Lung (tissue), 12 donors: ENCODE results near the gene ADH7. TPM values are rescaled to one million over a fixed set of nuclear protein-coding genes. Genes with fewer than 3 reads are reported as not detected.

ENCODE experiments used
- ATAC-seq: fragments of 200-7000 bp; cut with Tn5 transposase; one replicate; pipeline ENCODE4 v1.9.1; 2020; ENCODE audit warnings: moderate number of reproducible peaks; ENCODE audit not compliant: insufficient read depth, low FRiP score
- DNase-seq, 3 donors: peaks; one replicate each; pipeline ENCODE4 v3.0.0-alpha.2; 2013 to 2017
- H3K27ac ChIP-seq, 2 donors: one replicate each; pipeline ENCODE4 v1.5.1; 2013; ENCODE audit warnings: mild to moderate bottlenecking in 2 of 2, moderate library complexity in 2 of 2, control low read depth in 1 of 2, inconsistent platforms in 1 of 2, low read depth in 1 of 2, low read length in 1 of 2
- H3K27me3 ChIP-seq, 3 donors: one replicate each; pipeline ENCODE4 v1.5.1; 2013; ENCODE audit warnings: low read length in 2 of 3; ENCODE audit not compliant: control insufficient read depth in 3 of 3, insufficient read depth in 3 of 3
- H3K36me3 ChIP-seq, 4 donors: one replicate each; pipeline ENCODE4 v1.5.1; 2013; ENCODE audit warnings: low read length in 4 of 4, mild to moderate bottlenecking in 1 of 4, moderate library complexity in 1 of 4; ENCODE audit not compliant: control insufficient read depth in 4 of 4, insufficient read depth in 4 of 4
- H3K4me1 ChIP-seq, 5 donors: one replicate each; pipeline ENCODE4 v1.5.1; 2013; ENCODE audit warnings: low read length in 5 of 5, mild to moderate bottlenecking in 2 of 5, moderate library complexity in 1 of 5; ENCODE audit not compliant: control insufficient read depth in 5 of 5, insufficient read depth in 5 of 5
- H3K4me3 ChIP-seq: one replicate; pipeline ENCODE4 v1.5.1; 2013; ENCODE audit warnings: mild to moderate bottlenecking, control low read depth, moderate library complexity
- H3K9ac ChIP-seq, 2 donors: one replicate each; pipeline ENCODE4 v1.5.1; 2013; ENCODE audit warnings: low read length in 2 of 2, control low read depth in 1 of 2; ENCODE audit not compliant: insufficient read depth in 1 of 2
- H3K9me3 ChIP-seq, 4 donors: one replicate each; pipeline ENCODE4 v1.5.1; 2013; ENCODE audit warnings: low read length in 3 of 4, mild to moderate bottlenecking in 1 of 4, moderate library complexity in 1 of 4; ENCODE audit not compliant: control insufficient read depth in 4 of 4, insufficient read depth in 3 of 4
- WGBS, 2 donors: extraction: QIAGEN DNeasy Blood & Tissue Kit; methylation state at CpG; one replicate each; pipeline ENCODE4 v1.1.7; 2013; 5-methylcytosine and 5-hydroxymethylcytosine counted together
- polyA plus RNA-seq, 2 donors: library from polyadenylated mRNA; stranded (reverse); fragments of 200-250 nt; gene quantifications; one replicate each; pipeline ENCODE4 v1.2.1, GENCODE V29; 2013
- total RNA-seq, 2 donors: library from RNA; depleted of rRNA in 1 of 2; stranded (reverse); fragments of >200 nt in 1 of 2; gene quantifications; one replicate each; pipeline ENCODE4 v1.2.1, GENCODE V29; 2014 to 2021
- TF ChIP-seq, protein P1 (sequence below): IDR thresholded peaks from 2 replicates; pipeline ENCODE4 v1.5.1; 2012; ENCODE audit warnings: mild to moderate bottlenecking; ENCODE audit errors: control extremely low read depth, extremely low read depth
- donor health status: control.
- donor health status: control.
- donor health status: Bipolar disorder and iron deficiency.
- donor health status: healthy.
- donor health status: DM: yes; HTN: yes; CAD: no.

The ADH7 gene
- total and polyA plus RNA-seq, 4 donors = 0.71 to 5.4 (median 2.9) TPM

DNA sequence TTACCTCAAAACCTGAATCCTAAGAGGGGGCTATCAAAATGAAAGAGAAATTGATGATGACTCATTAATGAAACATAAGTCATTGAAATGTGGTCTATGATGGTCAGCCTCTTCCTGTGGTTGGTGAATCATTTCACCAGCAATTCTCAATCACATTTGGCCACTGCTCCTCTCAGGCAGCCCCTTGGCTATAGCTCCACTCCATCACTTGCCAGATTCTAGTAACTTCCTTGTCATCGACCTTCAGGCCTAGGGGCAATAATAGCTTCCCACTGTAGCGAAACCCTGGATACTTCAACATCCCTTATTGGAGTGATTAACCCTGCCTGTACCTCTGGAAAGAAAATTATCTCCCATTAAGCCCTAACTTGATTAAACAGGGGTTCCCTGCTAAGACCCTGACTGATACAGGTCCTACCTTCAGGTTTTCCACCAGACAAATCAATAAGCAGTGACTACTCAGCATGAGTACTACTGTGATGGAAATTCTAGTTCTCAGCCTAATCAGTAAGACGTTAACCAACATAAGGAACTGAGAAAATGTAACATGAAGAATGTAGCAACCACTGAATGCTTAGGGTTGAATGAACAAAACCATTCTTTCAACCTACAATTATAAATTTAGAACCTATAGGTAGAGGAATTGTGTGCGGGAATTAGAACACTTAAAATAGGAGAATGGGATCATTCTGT, 30.4 kb downstream of the ADH7 start:
- DNase-seq = no peak
- H3K9me3 ChIP-seq = no peaks in the 10 kb centered on the region
- no peaks in the 10 kb centered on the region for H3K36me3 ChIP-seq
- peaks cover 0 to 29% (median 18%) of the 10 kb centered on the region in 5 donors for H3K4me1 ChIP-seq
- TF ChIP-seq, protein P1, sequence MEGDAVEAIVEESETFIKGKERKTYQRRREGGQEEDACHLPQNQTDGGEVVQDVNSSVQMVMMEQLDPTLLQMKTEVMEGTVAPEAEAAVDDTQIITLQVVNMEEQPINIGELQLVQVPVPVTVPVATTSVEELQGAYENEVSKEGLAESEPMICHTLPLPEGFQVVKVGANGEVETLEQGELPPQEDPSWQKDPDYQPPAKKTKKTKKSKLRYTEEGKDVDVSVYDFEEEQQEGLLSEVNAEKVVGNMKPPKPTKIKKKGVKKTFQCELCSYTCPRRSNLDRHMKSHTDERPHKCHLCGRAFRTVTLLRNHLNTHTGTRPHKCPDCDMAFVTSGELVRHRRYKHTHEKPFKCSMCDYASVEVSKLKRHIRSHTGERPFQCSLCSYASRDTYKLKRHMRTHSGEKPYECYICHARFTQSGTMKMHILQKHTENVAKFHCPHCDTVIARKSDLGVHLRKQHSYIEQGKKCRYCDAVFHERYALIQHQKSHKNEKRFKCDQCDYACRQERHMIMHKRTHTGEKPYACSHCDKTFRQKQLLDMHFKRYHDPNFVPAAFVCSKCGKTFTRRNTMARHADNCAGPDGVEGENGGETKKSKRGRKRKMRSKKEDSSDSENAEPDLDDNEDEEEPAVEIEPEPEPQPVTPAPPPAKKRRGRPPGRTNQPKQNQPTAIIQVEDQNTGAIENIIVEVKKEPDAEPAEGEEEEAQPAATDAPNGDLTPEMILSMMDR = no peak
- peak overlapping the region in 1 of 2 donors; percentile 10 for H3K27ac ChIP-seq
- peak; percentile 56 for ATAC-seq
- H3K9ac ChIP-seq = peak overlapping the region in 1 of 2 donors; percentile 16
- no peak overlapping the region for H3K4me3 ChIP-seq
- no peaks in the 10 kb centered on the region for H3K27me3 ChIP-seq
- WGBS, 2 donors = 45 to 58% methylated on average over 4 of the region's 4 CpGs

DNA sequence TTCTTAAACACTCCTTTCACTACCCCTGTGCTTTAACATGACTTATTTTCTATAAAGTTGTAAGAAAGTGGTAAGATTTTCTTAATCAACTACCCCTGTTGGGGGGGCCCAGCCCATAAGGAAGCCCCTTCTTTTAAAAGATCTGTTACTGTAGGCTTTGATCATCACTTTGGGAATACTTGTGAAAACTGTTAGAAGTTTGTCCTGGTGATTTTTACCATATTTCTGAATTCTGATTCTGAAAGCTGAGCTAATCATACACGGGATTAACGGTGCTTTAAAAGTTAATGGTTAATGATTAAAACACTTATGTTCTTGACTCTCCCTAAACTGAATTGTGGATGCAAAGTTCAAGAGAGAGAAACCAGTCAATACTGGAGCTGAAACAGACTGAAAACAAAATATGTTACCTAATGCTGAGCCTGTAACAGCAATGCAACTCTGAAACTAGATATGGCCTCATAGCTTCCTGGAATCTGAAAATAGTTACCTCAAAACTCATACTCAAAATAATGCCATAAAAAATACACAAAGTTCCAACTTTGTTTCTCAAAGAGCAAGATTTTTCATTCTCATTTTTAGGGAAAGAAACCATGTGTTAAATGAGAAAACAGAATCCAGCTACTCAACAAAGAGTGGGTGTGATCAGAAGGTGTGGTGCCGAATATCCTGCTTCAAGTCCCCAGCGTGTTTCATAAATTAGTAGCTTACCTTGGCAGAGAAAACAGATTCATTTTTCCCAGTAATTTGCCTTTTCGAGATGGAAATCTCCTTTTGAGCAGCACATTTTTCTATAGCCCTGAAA, 31.6 kb downstream of the ADH7 start:
- Histone ChIP-seq H3K9me3 (no peaks in the 10 kb centered on the region), H3K9ac (peak overlapping the region in 1 of 2 donors; percentile 56), H3K36me3 (no peaks in the 10 kb centered on the region), H3K4me1 (peaks cover 0 to 29% (median 18%) of the 10 kb centered on the region in 5 donors), H3K27ac (peak overlapping the region; percentile 45 to 66), H3K4me3 (no peak overlapping the region), H3K27me3 (no peaks in the 10 kb centered on the region)
- peak; percentile 62 for ATAC-seq
- DNase-seq = peak in 2 of 3 donors; percentile 43 to 78
- WGBS, 2 donors = 60 to 82% methylated on average over 5 of the region's 5 CpGs
- TF ChIP-seq, protein P1 = no peak

DNA sequence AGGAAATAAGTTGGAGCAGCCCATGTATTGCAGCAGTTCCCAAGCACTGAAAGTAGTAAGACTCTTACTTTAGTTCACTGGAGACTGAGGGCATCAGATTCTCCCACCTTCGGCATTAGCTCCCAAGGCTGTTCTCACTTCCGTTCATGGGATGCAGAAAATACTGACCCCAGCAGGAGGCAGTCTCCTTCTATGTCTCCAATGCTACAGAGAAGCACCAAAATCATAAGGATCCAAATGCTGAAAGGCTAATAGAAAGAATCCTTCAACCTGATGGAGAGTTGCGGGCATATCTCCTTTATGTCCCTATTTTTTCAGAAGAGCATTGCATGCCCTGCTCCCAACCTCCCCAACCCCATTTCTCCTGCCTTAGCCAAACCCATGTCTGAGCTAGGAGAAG, 32.4 kb downstream of the ADH7 start:
- Histone ChIP-seq H3K9me3 (peaks cover 0 to 3% (median 0%) of the 10 kb centered on the region in 4 donors), H3K4me1 (peaks cover 0 to 21% (median 18%) of the 10 kb centered on the region in 5 donors), H3K36me3 (no peaks in the 10 kb centered on the region), H3K27me3 (no peaks in the 10 kb centered on the region), H3K9ac (no peak overlapping the region), H3K27ac (no peak overlapping the region), H3K4me3 (no peak overlapping the region)
- no peak for DNase-seq
- ATAC-seq = no peak
- WGBS, 2 donors = 86 to 88% methylated on average over 3 of the region's 3 CpGs
- TF ChIP-seq, protein P1 = no peak
